Cardiac fibroblast (primary cell): ENCODE results near the gene LMCD1.

Experiments
- DNase-seq, 2 donors: peaks; one replicate each; pipeline versions ENCODE4 v3.0.0 to v3.0.0-alpha.2; 2010; ENCODE audit warnings: low read depth in 2 of 2
- H3K4me3 ChIP-seq, 2 donors: replicated peaks in 1 of 2; 1 replicate in 1 of 2; 2 replicates in 1 of 2; pipeline ENCODE4 v1.5.1; 2011; ENCODE audit warnings: low read depth in 2 of 2, low read length in 2 of 2, mild to moderate bottlenecking in 2 of 2, moderate library complexity in 1 of 2
- TF ChIP-seq, protein P1 (sequence below): IDR thresholded peaks from one replicate; pipeline ENCODE4 v1.5.1; 2011; ENCODE audit warnings: low read depth, mild to moderate bottlenecking, low read length, inconsistent platforms

LMCD1 gene

GRCh38 chr3:8537440-8537839 lies 35.8 kb downstream of the LMCD1 start:
- H3K4me3 ChIP-seq = no peak overlapping the region
- TF ChIP-seq, protein P1, sequence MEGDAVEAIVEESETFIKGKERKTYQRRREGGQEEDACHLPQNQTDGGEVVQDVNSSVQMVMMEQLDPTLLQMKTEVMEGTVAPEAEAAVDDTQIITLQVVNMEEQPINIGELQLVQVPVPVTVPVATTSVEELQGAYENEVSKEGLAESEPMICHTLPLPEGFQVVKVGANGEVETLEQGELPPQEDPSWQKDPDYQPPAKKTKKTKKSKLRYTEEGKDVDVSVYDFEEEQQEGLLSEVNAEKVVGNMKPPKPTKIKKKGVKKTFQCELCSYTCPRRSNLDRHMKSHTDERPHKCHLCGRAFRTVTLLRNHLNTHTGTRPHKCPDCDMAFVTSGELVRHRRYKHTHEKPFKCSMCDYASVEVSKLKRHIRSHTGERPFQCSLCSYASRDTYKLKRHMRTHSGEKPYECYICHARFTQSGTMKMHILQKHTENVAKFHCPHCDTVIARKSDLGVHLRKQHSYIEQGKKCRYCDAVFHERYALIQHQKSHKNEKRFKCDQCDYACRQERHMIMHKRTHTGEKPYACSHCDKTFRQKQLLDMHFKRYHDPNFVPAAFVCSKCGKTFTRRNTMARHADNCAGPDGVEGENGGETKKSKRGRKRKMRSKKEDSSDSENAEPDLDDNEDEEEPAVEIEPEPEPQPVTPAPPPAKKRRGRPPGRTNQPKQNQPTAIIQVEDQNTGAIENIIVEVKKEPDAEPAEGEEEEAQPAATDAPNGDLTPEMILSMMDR = no peak
- no peak for DNase-seq

- no peak for DNase-seq
- no peak overlapping the region for H3K4me3 ChIP-seq
- TF ChIP-seq, protein P1 = no peak
Observed at GRCh38 chr3:8538223-8538622, 36.6 kb downstream of the LMCD1 start.

GRCh38 chr3:8538913-8539312 lies 37.3 kb downstream of the LMCD1 start:
- TF ChIP-seq, protein P1 = no peak
- peak; percentile 76 to 87 for DNase-seq
- H3K4me3 ChIP-seq = no peak overlapping the region

DNA sequence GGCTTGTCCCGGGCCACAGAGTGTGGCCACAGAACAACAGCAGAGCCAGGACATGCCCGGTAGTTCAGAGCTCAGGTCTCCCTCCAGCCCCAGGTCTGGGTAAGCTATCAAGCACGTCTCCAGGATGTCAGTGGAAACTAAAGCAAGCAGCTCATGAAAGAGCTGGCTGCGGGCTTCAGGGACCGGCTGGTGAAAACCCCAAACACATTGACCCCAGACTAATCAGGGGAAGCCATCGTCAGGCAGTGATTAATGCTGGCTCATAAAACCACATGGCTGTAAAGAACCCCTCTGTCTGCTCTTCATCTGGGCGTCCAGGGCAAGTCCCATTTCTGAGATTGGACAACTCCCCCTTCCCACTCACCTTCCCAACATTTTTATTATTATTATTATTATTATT lies 37.8 kb downstream of the LMCD1 start:
- DNase-seq = peak in 1 of 2 donors; percentile 73
- no peak overlapping the region for H3K4me3 ChIP-seq
- TF ChIP-seq, protein P1 = no peak

DNA sequence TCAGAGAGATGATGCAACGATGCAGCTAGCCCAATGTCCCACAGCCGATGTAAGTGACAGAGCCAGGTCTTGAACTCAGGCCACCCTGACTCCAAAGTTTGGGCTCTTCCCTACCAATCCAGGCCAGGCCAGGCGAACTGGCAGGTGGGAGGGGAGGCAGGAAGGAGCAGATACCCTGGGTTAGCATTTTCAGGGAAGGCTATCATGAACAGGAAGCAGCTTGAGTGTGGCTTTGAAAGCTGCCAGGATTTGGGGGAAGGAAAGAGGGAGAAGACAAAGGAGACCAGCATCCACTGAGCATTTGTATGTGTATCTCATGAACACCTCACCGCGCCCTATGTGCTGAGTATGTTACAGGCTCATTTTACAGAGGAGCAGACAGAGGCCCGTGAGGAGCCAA lies 38.8 kb downstream of the LMCD1 start:
- TF ChIP-seq, protein P1 = no peak
- DNase-seq = no peak

DNA sequence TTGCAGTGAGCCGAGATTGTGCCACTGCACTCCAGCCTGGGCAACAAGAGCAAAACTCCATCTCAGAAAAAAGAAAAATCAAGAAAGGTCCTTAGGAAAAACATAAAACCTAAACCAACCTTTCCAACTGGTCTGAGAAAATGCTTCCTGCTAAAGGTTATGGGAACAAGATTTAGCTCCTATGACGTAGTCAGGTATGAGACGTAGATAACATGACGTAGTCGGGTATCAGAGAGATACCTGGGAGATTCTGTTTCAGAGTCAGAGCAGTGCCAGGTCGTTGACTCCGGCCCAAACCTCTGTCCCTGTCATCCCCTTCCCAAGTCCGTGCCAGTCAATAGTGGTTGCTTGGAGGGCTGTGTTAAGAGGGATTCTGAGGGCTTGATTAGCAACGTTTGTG lies 39.9 kb downstream of the LMCD1 start:
- TF ChIP-seq, protein P1 = no peak

More for the DNA sequence above, 38.8 kb downstream of the LMCD1 start:
- no peak overlapping the region for H3K4me3 ChIP-seq

GRCh38 chr3:8542190-8543135 lies 40.8 kb downstream of the LMCD1 start:
- DNase-seq = no peak
- TF ChIP-seq, protein P1 = no peak
- no peak overlapping the region for H3K4me3 ChIP-seq

More for the DNA sequence above, 39.9 kb downstream of the LMCD1 start:
- H3K4me3 ChIP-seq = no peak overlapping the region
- DNase-seq = no peak
